ENCODE results near the gene YIPF1.

DNA sequence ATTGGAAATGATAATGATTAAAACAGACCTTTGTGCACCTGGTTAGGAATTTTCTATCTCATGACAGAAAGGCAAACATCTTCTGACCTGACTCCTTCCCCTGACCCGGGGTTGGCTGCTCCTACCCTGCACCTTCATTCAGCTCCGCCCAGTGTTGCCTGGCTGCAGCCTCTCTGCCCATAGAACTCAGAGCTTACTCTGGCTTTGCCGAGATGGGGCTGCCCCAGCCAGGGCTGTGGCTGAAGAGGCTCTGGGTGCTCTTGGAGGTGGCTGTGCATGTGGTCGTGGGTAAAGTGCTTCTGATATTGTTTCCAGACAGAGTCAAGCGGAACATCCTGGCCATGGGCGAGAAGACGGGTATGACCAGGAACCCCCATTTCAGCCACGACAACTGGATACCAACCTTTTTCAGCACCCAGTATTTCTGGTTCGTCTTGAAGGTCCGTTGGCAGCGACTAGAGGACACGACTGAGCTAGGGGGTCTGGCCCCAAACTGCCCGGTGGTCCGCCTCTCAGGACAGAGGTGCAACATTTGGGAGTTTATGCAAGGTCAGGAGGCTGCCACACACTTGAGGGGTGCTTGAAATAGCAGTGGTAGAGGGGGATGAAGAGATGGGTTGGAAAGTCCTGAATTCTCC is 4.5 kb upstream of the YIPF1 start, which contains the start of gene DIO1:
- TF ChIP-seq POLR2AphosphoS5 (IDR thresholded peaks at IDR 0.05; ENCODE audit: borderline replicate concordance, low read depth, low read length) (no peak), EZH2 (IDR thresholded peaks at IDR 0.05) (no peak)

Data from SK-N-MC (cell line).